Left ventricle myocardium inferior (tissue), 1 donor: Measurements from ENCODE around the gene CDKN1A. TPM values are rescaled to one million over a fixed set of nuclear protein-coding genes. Genes with fewer than 3 reads are reported as not detected.

Experiments used
- DNase-seq: peaks from one replicate; pipeline ENCODE4 v3.0.0-alpha.2; 2020
- H3K27ac ChIP-seq: fragments of 200-600 bp; replicated peaks from 2 replicates; pipeline ENCODE4 v1.8.0; 2021
- H3K27me3 ChIP-seq: fragments of 200-600 bp; 2 replicates; pipeline ENCODE4 v1.8.0; 2021; ENCODE audit warnings: low read depth
- H3K36me3 ChIP-seq: fragments of 200-600 bp; 2 replicates; pipeline ENCODE4 v1.8.0; 2021
- H3K4me1 ChIP-seq: fragments of 200-600 bp; 2 replicates; pipeline ENCODE4 v1.8.0; 2021
- H3K4me3 ChIP-seq: fragments of 200-600 bp; 2 replicates; pipeline ENCODE4 v1.8.0; 2021; ENCODE audit warnings: mild to moderate bottlenecking, moderate library complexity
- H3K9me3 ChIP-seq: fragments of 200-600 bp; replicated peaks from 2 replicates; pipeline ENCODE4 v1.8.0; 2021
- CTCF ChIP-seq: fragments of 200-600 bp; IDR thresholded peaks from 2 replicates; pipeline ENCODE4 v1.8.0; 2021; ENCODE audit warnings: antibody characterized with exemption, mild to moderate bottlenecking, borderline replicate concordance
- intact Hi-C: fragments of 100-400 bp; cut with micrococcal nuclease; formaldehyde crosslinking; loops from one replicate; pipeline ENCODE4 v1.11.0; 2022
- total RNA-seq: library from RNA; stranded (reverse); fragmentation: NEBNext Ultra II Directional; extraction: Animal tissue kit (Norgen Biotek cat#: 25700); gene quantifications from one replicate; pipeline ENCODE4 v1.2.1, GENCODE V29; 2021
- donor health status: DM: no; HTN: yes; CAD: no; lungs with severe emphysema.

Gene CDKN1A
- total RNA-seq, 1 donor from 2014 or later: 67.2 TPM

GRCh38 chr6:36697481-36697903 lies 19.0 kb downstream of the CDKN1A start, which contains the start of gene RAB44:
Gene RAB44, plus strand, starts transcription at chr6:36697826. Its CDS starts 6,410 bp downstream, at chr6:36704236.
- H3K4me3 ChIP-seq: no peak within 1 kb of the TSS
- no peaks in the 10 kb centered on the region for H3K27me3 ChIP-seq
- H3K9me3 ChIP-seq: no peaks in the 10 kb centered on the region
- no peak for TF ChIP-seq CTCF
- intact Hi-C loops: no loop called here
- DNase-seq: no peak
- peaks cover 12% of the 10 kb centered on the region for H3K4me1 ChIP-seq
- no peak within 1 kb of the TSS for H3K27ac ChIP-seq
- no peaks in the 10 kb centered on the region for H3K36me3 ChIP-seq

GRCh38 chr6:36698196-36698595 lies 19.7 kb downstream of the CDKN1A start:
- Histone ChIP-seq H3K27me3 (no peaks in the 10 kb centered on the region), H3K9me3 (no peaks in the 10 kb centered on the region), H3K27ac (no peak overlapping the region), H3K4me3 (no peak overlapping the region), H3K4me1 (peaks cover 5% of the 10 kb centered on the region), H3K36me3 (no peaks in the 10 kb centered on the region)
- intact Hi-C loops: no loop called here
- no peak for DNase-seq
- TF ChIP-seq CTCF: no peak

GRCh38 chr6:36698871-36699271 lies 20.4 kb downstream of the CDKN1A start:
- H3K4me3 ChIP-seq: no peak overlapping the region
- TF ChIP-seq CTCF: no peak
- intact Hi-C loops: no loop called here

GRCh38 chr6:36699348-36699747 lies 20.8 kb downstream of the CDKN1A start:
- TF ChIP-seq CTCF: no peak
- H3K27me3 ChIP-seq: peaks cover 3% of the 10 kb centered on the region
- no peaks in the 10 kb centered on the region for H3K4me1 ChIP-seq
- intact Hi-C loops: no loop called here
- DNase-seq: no peak
- H3K4me3 ChIP-seq: no peak overlapping the region
- no peaks in the 10 kb centered on the region for H3K9me3 ChIP-seq
- no peaks in the 10 kb centered on the region for H3K36me3 ChIP-seq
- no peak overlapping the region for H3K27ac ChIP-seq

More at GRCh38 chr6:36698871-36699271, 20.4 kb downstream of the CDKN1A start:
- DNase-seq: no peak
- Histone ChIP-seq H3K9me3 (no peaks in the 10 kb centered on the region), H3K4me1 (no peaks in the 10 kb centered on the region), H3K27me3 (no peaks in the 10 kb centered on the region), H3K27ac (no peak overlapping the region), H3K36me3 (no peaks in the 10 kb centered on the region)

- H3K9me3 ChIP-seq: no peaks in the 10 kb centered on the region
- no peak for TF ChIP-seq CTCF
- intact Hi-C loops: no loop called here
- H3K27ac ChIP-seq: no peak overlapping the region
- H3K36me3 ChIP-seq: no peaks in the 10 kb centered on the region
- H3K4me1 ChIP-seq: no peaks in the 10 kb centered on the region
- peaks cover 3% of the 10 kb centered on the region for H3K27me3 ChIP-seq
- DNase-seq: no peak
- H3K4me3 ChIP-seq: no peak overlapping the region
Measured at GRCh38 chr6:36700071-36700812, 21.7 kb downstream of the CDKN1A start.
